ENCODE measurements around the gene SMIM5. TPM values are rescaled to one million over a fixed set of nuclear protein-coding genes. Genes with fewer than 3 reads are reported as not detected.
A peak's percentile ranks its signal among the peaks of the same experiment; 100 is the strongest.
"Not testable (repeated sequence)": the region's sequence is repeated elsewhere in the genome, so short reads cannot be mapped to it uniquely, and the experiment has no call there.

SMIM5 gene, protein sequence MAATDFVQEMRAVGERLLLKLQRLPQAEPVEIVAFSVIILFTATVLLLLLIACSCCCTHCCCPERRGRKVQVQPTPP
- 10 to 100 TPM in 1 of 2 donors, 1 to 10 TPM in 1; 8.6 to 11.4 TPM for total RNA-seq
- long read RNA-seq, transcript SMIM5-201 (3 exons, 1,546 nt), result major isoform, 8 of 9 reads
- long read RNA-seq, partial matches to known transcripts, result 0 of 9 reads
- long read RNA-seq, other reads (novel, unspliced or antisense), result 1 of 9 reads

DNA sequence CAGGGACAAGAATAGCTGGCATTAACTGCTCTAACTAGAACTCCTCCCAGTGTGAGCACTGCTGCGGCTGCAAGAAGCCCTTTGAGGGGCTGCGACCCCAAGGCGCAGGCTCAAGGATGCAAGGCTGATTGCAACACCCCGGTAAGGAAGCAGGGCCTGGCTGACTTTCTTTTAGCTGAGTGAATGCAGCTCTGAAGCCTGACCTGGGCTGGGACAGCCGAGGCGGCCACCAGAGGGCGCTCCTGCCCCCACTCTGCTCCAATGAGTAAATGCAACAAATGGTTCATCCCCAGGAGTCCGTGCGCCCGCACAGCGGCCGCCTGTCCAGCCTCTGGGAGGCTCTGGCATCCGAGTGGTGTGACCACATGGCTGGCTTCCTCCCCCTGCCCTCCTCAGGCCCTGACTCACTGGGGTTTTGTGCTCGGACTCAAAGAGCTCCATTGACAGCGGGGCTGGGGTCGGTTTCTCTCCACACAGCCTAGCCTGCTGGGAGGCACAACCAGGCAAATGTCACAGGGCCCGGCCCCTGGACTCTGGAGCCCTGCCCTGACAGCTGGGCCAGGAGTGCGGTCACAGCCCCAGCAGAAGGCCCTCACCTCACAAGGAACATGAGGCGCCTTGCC is at the start of gene SMIM5:
Gene SMIM5, plus strand, starts transcription at position 572 of the 623 bp plus-strand sequence. CDS start 6,768 bp downstream, outside the sequence.
- intact Hi-C loops (cut with DNase I), result loop anchor here (2.0 to 5.0 kb wide), 2 partner anchors 114 to 119 kb away; no protein-coding TSS in a partner anchor
- ATAC-seq, result peak; percentile 81 to 82

DNA sequence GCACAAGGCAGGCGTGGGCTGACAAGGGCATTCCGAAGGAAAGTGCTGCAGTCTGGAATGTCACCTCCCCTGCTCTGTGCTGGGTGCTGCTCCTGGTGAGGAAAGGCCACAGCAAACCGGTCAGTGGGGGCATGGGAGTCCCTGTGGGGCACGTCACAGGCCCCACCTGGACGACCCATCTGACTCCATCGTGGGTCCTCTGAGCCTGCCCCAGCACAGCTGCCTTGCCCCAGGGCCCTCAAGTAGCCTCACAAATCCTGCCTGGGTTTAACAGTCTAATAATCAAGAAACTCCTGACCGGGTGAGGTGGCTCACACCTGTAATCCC is 48.4 kb upstream of the SMIM5 start:
- ATAC-seq (no peak), DNase-seq (no peak)
- intact Hi-C loops (cut with DNase I), result loop anchor here in 1 of 2 donors (5.0 kb wide), 1 partner anchor 58 kb away; the partner anchor contains the start of gene LLGL2

More for the DNA sequence above, at the start of gene SMIM5:
- peak; percentile 89 for DNase-seq

DNA sequence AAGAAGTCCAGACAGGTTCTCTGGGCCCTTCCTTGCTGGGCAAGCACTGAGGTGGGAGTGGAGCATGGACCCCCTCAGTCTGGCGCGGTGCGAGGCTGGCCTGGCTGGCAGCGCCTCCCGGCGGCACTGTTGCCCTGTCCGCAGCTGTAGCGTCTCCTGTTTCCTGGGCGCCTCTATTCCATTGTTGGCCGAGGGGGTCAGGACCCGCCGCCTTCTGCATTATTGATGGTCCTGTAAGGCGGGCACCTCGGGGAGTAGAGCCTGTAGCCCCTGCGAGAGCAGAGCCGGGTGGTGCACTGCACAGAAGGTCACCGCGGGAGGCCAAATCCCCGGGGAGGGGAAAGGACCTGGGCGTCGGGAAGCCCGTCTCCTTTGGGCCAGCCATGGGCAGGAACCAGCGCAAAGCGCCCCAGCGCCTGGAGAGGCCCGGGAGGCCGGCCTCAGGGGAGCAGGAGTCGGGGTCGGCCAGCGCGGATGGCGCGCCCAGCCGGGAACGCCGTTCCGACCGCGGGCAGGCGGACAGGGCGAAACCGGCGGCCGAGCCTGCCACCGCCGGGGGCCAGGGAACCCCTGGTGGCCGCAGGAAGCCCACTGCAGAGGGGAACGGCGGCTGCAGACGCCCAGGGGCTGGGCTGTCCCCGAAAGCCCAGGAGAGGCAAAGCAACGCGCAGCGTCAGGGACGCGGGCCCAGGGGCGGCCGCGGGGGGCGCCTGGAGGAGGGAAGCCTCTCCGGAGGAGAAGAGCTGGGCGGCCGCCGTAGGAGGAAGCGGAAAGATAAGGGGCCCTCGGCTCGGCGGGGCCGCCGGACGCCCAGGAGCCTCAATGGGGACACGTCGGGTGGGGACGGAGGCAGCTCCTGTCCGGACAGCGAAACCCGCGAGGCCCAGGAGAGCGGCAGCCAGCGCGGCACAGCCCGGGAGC is 45.3 kb upstream of the SMIM5 start, which contains the start of gene MYO15B:
Gene MYO15B, plus strand, starts transcription at position 126 of the 921 bp plus-strand sequence. Its CDS starts 258 bp downstream, at position 384.
- ATAC-seq, result peak; percentile 57 to 62
- intact Hi-C loops (cut with DNase I), result loop anchor here (2.0 to 5.0 kb wide), 2 partner anchors 61 to 161 kb away; partner anchors contain the start of gene LLGL2 (in 1 of the 2)
- DNase-seq, result peak; percentile 82

DNA sequence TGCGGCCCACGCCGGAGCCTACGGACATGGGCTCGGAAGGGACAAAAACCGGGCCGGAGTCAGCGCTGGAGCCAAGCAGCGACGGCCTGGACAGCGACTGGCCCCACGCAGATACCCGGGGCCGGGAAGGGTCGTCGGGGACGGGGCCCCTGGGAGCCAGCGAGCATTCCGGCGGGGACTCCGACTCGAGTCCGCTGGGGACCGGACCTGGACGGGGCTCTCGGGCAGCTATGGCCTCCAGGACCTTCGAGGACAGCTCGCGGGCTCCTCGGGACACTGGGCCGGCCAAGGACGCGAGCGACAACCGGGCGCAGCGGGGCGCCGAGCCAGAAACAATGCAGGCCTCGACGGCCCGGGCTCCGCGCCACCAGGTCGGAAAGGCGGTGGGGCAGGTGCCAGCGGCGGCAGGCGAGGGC is 44.6 kb upstream of the SMIM5 start:
- DNase-seq (peak; percentile 63), ATAC-seq (peak; percentile 10 to 21)
- intact Hi-C loops (cut with DNase I), result loop anchor here in 1 of 2 donors (2.0 to 5.0 kb wide), 2 partner anchors 61 to 162 kb away; partner anchors contain the start of gene LLGL2

DNA sequence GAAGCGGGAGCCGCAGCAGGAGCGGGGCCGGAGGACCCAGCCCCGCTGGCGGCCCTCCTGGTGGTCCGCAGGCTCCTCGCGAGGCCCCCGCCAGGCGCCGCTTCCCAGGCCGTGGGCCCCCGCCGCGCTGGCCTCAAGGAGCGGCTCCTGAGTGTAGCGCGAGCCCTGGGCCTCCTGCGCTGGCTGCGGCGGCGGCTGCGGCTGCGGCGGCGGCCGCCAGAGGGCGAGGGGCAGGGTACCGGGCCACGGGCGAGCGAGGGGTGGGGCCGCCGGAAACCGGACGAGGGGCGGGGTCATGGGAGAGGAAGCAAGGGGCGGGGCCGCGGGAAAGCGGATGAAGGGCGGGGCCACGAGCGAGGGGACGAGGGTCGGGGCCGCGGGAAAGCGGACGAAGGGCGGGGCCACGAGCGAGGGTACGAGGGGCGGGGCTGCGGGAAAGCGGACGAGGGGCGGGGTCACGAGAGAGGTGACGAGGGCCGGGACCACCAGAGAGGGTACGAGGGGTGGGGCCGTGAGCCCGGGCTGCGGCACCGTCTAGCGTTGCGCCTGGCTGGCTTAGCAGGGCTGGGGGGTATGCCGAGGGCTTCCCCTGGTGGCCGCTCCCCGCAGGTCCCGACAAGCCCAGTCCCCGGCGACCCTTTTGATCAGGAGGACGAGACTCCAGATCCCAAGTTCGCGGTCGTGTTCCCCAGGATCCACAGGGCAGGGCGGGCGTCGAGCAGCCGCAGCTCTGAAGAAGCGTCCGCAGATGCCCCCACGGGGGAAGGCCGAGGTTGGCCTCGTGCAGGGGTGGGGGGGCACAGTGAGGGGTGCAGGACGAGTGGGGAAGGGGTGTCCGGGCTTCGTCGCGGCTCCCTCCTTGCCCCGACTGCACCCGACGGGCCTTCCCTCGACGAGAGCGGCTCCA is 44.0 kb upstream of the SMIM5 start:
- peak; percentile 97 for DNase-seq
- peak; percentile 89 to 91 for ATAC-seq
- intact Hi-C loops (cut with DNase I), result loop anchor here in 1 of 2 donors (2.0 to 5.0 kb wide), 2 partner anchors 62 to 162 kb away; partner anchors contain the start of gene LLGL2

DNA sequence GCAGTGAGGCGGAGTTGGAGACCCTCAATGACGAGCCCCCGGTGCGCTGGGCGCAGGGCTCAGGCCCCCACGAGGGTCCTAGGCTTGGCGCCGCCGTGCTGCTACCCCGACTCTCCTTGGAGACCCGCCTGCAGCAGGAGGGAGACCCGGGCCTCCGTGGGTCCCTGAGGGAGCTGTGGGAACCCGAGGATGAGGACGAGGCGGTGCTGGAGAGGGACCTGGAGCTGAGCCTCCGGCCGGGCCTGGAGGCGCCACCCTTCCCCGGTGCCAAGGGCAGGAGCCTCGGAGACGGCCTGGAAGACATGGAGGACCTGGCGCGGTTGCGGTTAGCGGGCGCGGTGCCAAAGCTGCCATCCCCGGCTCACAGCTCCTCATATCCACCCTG is 43.3 kb upstream of the SMIM5 start:
- ATAC-seq (no peak), DNase-seq (peak; percentile 48)
- intact Hi-C loops (cut with DNase I), result loop anchor here in 1 of 2 donors (2.0 to 5.0 kb wide), 2 partner anchors 63 to 163 kb away; partner anchors contain the start of gene LLGL2

DNA sequence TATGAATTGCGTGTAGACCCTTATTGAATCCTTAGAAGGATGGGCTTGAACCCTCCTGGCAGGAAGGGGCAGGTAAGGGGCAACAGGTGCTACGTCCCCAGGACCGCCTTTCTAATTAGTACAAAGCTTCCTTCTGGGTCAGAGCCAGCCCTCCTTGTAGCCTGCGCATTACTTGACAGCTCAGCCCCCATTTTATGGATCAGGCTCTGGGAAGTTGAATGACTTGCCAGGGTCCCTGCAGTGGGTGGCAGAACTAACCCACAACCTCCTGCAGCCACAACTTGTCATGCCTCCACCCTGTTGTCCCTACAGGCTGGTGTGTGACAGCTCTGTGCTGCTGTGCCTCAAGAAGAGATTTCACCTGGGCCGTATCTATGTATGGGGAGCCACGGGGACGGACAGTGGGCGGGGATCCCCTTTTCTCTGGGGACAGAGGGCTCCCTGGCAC is 42.9 kb upstream of the SMIM5 start:
- DNase-seq (no peak), ATAC-seq (no peak)
- intact Hi-C loops (cut with DNase I), result no loop called here

DNA sequence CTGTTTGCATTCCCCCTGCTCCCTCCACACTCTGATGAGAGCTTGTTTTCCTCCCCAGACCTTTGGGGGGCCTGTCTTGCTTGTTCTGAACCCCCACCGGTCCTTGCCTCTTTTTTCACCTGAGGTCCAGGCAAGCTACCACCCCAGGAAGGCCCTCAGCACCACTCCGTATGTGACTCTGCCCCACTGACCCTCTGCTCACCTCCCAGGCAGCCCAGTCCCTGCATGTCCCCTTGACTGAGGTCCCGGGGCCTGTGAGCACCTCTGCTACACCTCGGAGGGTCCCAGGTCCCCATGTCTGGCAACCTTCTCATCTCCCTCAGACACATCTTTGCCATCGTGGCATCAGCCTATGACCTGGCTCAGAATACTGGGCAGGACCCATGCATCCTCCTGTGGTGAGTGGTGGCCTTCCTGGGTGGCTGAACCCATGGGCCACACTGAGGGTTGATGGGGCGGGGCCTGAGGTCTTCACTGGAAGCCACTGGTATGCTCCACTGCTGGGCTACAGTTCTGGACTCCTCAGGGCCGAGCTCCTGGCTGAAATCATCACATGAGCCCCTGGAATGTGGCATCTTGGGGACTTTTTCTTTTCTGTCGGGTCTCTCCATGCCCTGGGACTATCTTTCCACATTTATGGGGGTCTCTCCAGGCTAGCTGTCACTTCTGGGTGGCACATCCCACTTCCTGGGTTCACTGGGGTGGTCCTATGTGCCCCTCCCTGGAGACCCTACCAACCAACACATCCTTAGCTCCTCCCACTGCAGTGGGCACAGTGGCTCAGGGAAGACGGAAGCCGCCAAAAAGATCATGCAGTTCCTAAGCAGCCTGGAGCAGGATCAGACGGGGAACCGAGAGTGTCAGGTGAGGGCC is 42.1 kb upstream of the SMIM5 start:
- no peak for ATAC-seq
- intact Hi-C loops (cut with DNase I), result no loop called here
- DNase-seq, result no peak

DNA sequence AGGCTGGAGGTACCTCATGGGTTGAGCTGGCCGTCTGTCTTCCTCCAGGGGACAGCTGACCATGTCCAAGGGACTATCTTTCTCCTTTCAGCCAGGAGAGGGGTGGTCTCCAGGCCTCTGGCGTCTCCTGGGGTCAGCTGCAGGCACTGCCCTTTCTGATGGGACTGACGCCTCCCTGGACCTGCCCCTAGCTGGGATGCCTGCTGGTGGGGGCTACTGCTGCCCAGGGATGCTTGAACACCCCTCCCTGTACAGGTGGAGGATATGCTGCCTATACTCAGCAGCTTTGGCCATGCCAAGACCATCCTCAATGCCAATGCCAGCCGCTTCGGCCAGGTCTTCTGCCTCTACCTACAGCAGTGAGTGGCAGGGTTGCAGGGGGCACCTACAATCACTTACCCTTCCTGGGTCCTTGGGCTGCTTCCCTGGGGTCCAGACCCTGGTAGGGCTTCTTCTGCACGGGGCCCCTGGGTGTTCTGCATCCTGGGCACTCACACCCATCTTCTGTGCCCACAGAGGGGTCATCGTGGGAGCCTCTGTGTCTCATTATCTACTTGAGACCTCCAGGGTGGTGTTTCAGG is 41.4 kb upstream of the SMIM5 start:
- ATAC-seq (no peak), DNase-seq (no peak)
- intact Hi-C loops (cut with DNase I), result no loop called here

DNA sequence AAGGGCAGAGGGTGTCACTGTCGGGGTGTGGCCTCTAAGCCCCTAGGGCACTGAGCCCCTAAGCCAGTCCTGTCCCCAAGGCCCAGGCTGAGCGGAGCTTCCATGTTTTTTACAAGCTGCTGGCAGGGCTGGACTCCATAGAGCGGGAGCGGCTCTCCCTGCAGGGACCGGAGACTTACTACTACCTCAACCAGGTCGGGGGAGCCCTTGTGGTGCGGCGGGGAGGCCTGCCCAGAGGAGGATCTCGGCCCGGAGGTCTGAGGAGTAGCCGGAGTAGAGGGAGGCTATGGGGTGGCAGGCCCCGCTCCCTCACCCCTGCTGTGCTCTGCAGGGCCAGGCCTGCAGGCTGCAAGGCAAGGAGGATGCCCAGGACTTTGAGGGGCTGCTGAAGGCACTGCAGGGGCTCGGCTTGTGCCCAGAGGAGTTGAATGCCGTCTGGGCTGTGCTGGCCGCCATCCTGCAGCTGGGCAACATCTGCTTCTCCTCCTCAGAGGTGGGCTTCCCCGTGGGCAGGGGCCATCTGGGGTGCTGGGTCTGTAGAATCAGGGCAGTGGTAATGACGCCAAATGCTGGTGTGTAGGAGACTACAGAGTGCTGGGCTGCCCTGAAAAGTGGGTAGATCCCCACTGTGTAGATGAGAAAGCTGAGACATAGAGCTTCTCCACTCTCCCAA is 40.8 kb upstream of the SMIM5 start:
- intact Hi-C loops (cut with DNase I), result no loop called here
- ATAC-seq, result no peak
- DNase-seq, result no peak

DNA sequence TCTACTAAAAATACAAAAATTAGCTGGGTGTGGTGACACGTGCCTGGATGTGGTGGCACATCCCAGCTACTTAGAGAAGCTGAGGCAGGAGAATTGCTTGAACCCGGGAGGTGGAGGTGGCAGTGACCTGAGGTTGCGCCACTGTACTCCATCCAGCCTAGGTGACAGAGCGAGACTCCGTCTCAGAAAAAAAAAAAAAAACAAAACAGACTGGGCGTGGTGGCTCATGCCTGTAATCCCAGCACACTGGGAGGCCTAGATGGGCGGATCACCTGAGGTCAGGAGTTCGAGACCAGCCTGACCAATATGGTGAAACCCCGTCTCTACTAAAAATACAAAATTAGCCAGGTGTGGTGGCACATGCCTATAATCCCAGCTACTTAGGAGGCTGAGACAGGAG is 39.8 kb upstream of the SMIM5 start:
- intact Hi-C loops (cut with DNase I); DNase-seq; ATAC-seq: not testable (repeated sequence)

DNA sequence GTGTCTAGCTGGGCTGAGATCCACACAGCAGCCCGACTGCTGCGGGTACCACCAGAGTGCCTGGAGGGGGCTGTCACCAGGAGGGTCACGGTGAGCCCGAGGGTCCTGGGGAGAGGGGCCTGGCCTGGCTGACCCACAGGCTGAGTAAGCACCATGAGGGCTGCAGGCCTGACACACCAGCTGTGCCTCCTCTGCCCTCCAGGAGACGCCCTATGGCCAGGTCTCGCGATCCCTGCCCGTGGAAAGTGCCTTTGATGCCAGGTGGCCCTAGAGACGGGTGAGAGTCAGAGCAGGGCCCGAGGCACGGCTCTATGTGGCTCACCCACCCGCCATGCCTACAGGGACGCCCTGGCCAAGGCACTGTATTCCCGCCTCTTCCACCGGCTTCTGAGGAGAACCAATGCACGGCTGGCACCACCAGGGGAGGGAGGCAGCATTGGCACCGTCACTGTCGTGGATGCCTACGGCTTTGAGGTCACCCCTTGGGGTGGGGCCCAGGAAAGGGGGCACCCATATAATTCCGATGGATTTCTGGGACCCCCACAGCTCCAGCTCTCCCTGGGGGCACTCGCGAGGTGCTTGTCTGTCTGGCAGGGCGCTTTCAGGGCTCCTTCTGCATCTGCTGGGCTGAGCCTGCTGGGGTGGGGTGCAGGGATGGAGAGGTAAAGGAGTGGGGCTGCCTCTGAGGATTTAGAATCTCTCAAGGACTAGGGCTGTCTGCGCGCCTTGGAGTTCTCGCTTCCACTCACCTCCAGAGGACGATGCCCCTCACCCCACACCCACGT is 38.5 kb upstream of the SMIM5 start:
- DNase-seq (no peak), ATAC-seq (no peak)
- intact Hi-C loops (cut with DNase I), result no loop called here

DNA sequence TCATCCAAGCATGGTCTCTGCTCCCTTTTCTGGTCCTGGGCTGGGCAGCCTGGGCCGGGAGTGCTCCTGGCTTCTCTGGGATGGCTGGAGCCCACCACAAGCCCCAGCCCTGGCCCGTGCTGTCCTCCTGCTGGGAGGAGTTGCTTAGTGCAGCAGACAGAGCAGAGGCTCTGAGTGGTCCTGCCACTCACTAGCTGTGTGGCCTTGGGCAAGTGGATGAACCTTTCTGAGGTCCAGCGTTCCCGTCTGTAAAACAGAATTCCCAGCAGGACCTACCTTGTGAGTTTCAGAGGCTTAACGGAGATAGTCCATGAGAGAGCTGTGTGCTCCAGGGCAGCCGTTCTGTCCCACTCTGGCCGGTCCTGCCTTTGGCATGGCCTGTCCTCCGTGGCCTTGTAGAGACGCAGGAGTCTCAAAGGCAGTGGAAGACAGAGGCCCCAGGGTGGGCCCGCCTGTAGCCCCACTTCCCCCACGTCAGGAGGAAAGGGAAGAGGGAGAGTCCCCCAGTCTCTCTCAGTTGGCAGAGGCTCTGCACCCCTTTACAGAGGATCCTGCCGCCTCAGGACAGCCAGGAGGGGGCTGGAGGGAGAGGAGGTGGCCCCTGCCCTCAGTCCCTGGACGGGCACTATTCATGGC is 37.8 kb upstream of the SMIM5 start:
- no peak for ATAC-seq
- DNase-seq, result no peak
- intact Hi-C loops (cut with DNase I), result no loop called here

DNA sequence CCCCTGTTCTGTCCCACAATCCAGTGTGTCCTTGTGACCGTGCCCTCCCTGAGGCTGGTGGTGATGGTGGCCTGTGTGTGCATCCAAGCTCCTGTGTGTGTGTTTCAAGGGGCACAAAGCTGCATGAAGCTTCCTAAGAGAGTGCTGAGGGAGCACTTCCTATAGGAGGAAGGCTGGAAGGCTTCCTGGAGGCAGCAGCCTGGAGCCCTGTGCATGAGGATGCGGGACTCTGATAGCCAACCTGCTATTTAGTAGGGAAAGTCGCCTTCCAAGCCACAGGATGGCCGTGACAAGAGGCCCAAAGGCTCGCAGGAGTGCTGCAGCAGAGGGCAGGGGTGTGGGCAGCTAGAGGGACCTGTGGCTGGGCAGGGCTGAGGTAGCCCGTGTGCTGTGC is 37.3 kb upstream of the SMIM5 start:
- DNase-seq (no peak), ATAC-seq (no peak)
- intact Hi-C loops (cut with DNase I), result no loop called here
